AG09319 (cell line): ENCODE results near the gene XRN2.

ENCODE experiments used
- DNase-seq: peaks from one replicate; pipeline ENCODE4 v3.0.0-alpha.2; 2010; ENCODE audit warnings: low read depth; ENCODE audit errors: extremely low read depth
- TF ChIP-seq, protein P1 (sequence below): IDR thresholded peaks from 2 replicates; pipeline ENCODE4 v1.5.1; 2011; ENCODE audit warnings: low read depth, mild to moderate bottlenecking, inconsistent platforms, low read length, moderate library complexity

Gene XRN2, protein sequence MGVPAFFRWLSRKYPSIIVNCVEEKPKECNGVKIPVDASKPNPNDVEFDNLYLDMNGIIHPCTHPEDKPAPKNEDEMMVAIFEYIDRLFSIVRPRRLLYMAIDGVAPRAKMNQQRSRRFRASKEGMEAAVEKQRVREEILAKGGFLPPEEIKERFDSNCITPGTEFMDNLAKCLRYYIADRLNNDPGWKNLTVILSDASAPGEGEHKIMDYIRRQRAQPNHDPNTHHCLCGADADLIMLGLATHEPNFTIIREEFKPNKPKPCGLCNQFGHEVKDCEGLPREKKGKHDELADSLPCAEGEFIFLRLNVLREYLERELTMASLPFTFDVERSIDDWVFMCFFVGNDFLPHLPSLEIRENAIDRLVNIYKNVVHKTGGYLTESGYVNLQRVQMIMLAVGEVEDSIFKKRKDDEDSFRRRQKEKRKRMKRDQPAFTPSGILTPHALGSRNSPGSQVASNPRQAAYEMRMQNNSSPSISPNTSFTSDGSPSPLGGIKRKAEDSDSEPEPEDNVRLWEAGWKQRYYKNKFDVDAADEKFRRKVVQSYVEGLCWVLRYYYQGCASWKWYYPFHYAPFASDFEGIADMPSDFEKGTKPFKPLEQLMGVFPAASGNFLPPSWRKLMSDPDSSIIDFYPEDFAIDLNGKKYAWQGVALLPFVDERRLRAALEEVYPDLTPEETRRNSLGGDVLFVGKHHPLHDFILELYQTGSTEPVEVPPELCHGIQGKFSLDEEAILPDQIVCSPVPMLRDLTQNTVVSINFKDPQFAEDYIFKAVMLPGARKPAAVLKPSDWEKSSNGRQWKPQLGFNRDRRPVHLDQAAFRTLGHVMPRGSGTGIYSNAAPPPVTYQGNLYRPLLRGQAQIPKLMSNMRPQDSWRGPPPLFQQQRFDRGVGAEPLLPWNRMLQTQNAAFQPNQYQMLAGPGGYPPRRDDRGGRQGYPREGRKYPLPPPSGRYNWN

DNA sequence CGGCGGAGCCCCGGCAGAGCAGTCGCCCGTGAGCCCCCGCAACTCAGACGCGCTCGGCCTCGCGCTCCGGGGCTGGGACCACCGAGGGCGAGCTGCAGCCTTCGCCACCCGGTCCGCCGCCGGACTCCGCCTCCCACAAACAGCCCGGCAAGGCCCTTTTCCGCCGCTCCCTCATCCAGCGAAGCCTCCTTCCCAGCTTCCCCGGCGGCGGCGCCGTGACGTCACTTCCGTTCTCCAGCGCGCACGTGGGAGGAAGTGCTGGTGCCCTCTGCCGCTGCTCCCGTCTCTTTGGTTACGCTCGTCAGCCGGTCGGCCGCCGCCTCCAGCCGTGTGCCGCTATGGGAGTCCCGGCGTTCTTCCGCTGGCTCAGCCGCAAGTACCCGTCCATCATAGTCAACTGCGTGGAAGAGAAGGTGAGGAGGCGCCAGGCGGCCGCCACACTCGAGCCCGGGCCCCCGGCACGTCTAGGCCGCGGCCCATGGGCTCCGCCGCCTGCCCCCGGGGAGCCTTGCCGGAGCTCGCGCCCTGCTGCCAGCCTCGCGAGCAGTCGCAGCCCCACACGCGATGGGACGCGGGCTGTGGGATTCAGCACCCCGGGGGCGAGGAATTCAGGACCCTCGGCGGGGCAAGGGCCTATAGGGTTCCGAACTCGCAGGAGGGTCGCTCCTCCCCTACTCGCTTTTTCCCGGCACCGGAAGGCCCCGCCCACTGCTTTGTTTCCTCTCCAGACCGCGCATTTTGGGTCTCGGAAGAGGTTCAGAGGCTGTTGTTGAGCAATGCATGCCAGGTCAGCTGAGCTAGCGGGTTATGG, at the start of gene XRN2:
Gene XRN2 (plus strand): TSS at position 271 of the 811 bp plus-strand sequence. CDS start 68 bp downstream, at position 339.
- TF ChIP-seq, protein P1, sequence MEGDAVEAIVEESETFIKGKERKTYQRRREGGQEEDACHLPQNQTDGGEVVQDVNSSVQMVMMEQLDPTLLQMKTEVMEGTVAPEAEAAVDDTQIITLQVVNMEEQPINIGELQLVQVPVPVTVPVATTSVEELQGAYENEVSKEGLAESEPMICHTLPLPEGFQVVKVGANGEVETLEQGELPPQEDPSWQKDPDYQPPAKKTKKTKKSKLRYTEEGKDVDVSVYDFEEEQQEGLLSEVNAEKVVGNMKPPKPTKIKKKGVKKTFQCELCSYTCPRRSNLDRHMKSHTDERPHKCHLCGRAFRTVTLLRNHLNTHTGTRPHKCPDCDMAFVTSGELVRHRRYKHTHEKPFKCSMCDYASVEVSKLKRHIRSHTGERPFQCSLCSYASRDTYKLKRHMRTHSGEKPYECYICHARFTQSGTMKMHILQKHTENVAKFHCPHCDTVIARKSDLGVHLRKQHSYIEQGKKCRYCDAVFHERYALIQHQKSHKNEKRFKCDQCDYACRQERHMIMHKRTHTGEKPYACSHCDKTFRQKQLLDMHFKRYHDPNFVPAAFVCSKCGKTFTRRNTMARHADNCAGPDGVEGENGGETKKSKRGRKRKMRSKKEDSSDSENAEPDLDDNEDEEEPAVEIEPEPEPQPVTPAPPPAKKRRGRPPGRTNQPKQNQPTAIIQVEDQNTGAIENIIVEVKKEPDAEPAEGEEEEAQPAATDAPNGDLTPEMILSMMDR = peak; percentile 9; the same call in 1 of the 2 replicates

DNA sequence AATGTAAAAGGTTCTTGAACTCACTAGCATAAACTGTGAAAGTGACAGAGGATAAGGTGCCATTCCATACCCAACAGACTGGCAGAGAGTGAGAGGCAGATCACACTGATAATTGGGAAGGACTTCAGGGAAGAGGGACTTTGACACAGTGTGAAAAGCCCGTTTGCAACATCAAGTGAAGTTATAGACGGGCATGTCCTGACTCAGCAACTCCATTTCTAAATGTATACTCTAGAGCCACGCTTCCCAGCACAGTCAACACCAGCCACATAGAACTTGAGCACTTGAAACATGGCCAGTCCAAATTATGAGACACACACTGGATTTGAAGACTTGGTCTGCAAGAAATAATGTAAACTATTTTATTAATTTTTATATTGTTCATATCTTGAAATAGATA, 45.9 kb upstream of the XRN2 start:
- no peak for DNase-seq

More for the DNA sequence above, at the start of gene XRN2:
- DNase-seq = peak; percentile 79

DNA sequence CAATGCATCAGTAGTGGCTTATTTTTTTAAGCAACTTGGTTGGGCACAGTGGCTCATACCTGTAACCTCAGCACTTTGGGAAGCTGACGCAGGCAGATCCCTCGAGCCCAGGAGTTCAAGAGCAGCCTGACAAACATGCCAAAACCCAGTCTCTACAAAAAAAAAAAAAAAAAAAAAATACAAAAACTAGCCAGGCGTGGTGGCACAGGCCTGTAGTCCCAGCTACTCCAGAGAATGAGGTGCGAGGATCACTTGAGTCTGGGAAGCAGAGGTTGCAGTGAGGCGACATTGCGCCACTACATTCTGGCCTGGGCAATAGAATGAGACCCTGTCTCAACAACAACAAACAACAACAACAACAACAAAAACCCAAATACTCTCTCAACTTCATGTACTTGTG, 44.7 kb upstream of the XRN2 start:
- no peak for DNase-seq
- TF ChIP-seq, protein P1 = no peak

More for the DNA sequence above, 45.9 kb upstream of the XRN2 start:
- TF ChIP-seq, protein P1 = no peak

DNA sequence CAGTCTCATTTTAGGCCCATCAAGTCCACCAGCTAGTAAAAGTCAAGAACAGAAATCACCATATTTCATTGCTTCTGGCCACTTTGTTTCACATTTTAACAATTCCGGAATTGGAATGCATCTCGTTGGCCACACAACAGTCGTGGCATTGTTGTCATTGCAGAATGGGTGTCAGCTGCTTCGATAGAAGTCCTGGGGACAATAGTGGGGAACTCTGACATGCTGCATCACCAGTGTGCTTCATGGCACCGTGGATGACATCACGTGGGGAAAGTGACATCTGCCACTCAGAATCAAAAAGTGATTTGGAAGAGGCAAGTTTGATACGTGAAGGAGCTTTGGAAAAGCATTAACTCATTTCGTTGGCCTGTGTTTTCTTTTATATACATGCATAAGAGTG, 43.8 kb upstream of the XRN2 start:
- DNase-seq = no peak
- TF ChIP-seq, protein P1 = no peak

DNA sequence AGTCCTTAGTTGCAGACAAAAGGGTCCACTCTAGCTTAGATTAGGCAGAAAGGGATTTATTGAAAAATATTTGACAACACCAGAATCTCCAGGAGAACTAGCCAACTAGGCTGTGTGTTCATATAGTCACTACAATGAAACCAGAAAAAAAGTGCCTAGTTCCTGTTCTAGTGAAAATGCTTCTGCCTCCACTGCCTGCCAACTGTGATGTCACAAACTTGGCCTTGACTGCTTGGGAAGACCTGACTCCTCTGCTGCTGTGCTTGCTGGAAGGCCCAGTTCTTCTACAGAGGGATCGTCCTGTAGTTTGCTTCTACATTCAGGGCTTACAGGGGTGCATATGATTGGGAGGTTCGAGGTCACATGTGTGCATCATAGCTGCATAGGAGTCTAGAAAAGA, 40.3 kb upstream of the XRN2 start:
- TF ChIP-seq, protein P1 = no peak
- no peak for DNase-seq

DNA sequence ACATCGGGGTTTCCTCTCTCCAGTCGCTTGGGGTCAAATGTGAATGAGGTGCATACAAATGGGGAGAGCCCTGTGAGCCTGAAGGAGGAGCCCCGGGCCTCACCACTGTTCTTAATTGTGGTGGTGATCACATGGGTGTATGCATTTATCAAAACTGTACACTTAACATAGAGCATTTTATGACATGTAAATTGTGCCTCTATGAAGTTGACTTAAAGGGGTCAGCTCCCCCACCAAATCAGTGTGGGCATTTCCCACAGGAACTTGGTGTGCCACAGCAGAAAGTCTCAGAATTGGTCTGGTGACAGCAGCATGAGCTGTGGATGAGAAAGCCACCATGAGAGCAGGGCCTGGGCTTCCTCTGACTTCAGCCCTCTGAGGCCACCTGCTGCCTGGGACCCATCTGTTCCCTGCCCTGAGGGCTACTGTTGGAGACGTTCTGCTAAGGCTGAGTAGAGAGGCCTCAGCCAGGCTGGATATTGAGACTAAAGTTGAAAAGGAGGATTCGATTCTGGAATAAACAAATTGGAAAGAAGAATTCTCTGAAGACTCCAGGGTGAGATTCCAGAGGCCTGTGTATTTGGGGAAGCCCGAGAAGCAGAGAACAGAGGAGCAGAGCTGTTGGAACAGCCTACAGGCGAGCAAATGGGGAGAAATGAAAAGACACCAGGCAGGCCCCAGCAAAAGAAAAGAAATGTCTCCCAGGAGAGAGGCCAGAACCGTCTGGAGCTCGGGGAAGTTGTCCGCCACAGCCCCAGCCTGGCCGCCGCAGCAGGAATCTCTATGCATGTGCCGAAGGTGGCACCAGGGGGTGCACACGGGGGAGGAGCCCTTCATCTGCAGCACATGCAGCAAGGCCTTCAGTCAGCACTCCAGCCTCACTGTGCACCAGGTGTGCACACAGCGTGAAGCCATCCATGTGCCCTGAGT, 37.6 kb upstream of the XRN2 start:
- DNase-seq = no peak
- TF ChIP-seq, protein P1 = no peak
